Upper lobe of left lung (tissue), 4 donors: ENCODE measurements around the gene DYNLT2B.

Experiments
- EP300 ChIP-seq, 4 donors: sonication (generic); formaldehyde crosslinking; IDR thresholded peaks; one replicate each; pipeline ENCODE4 v1.5.1; 2017; ENCODE audit warnings: antibody characterized with exemption in 4 of 4, control low read depth in 2 of 4
- TF ChIP-seq, protein P1 (sequence below), 6 experiments: fragments of 450-650 bp in 4 of 6; fragments of 200-600 bp in 2 of 6; sonication (generic) in 2 of 6; IDR thresholded peaks; one replicate each; pipeline ENCODE4 v1.5.1; 2016 to 2019; ENCODE audit warnings: antibody characterized with exemption in 6 of 6

DNA sequence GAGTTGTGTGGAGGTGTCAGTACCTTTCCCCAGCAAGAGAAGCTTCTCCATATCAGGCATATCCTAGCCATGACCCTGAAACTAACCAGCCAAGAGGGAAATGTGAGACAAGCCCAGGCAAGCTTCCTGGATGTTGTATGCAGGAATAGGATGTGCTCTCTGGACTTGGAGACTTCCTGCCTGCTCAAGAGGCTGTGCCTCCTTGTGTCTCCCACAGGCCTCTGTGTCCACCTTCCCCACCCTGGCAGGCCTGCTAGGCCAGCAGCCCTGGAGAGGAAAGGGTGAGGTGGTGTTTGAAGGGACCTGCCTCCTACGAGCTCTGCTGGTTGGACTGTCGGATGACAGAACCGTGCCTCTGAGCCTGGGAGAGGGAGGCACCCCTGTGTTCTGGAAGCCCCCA, 2.1 kb upstream of the DYNLT2B start:
- TF ChIP-seq, protein P1, sequence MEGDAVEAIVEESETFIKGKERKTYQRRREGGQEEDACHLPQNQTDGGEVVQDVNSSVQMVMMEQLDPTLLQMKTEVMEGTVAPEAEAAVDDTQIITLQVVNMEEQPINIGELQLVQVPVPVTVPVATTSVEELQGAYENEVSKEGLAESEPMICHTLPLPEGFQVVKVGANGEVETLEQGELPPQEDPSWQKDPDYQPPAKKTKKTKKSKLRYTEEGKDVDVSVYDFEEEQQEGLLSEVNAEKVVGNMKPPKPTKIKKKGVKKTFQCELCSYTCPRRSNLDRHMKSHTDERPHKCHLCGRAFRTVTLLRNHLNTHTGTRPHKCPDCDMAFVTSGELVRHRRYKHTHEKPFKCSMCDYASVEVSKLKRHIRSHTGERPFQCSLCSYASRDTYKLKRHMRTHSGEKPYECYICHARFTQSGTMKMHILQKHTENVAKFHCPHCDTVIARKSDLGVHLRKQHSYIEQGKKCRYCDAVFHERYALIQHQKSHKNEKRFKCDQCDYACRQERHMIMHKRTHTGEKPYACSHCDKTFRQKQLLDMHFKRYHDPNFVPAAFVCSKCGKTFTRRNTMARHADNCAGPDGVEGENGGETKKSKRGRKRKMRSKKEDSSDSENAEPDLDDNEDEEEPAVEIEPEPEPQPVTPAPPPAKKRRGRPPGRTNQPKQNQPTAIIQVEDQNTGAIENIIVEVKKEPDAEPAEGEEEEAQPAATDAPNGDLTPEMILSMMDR (IDR thresholded peaks at IDR 0.05) = no peak
- TF ChIP-seq EP300 (IDR thresholded peaks at IDR 0.05) = no peak
